NB4 (cell line): Measurements from ENCODE around the gene AP2A2.

Experiments used
- POLR2A ChIP-seq: IDR thresholded peaks from 2 replicates; pipeline ENCODE4 v1.6.1; 2011; ENCODE audit warnings: mild to moderate bottlenecking; ENCODE audit not compliant: insufficient read length; ENCODE audit errors: extremely low read depth
- TF ChIP-seq, protein P1 (sequence below): IDR thresholded peaks from 2 replicates; pipeline ENCODE4 v1.6.1; 2011; ENCODE audit warnings: low read depth, low read length
- TF ChIP-seq, protein P2 (sequence below): IDR thresholded peaks from one replicate; pipeline ENCODE4 v1.5.1; 2012; ENCODE audit warnings: low read depth, low read length

DNA sequence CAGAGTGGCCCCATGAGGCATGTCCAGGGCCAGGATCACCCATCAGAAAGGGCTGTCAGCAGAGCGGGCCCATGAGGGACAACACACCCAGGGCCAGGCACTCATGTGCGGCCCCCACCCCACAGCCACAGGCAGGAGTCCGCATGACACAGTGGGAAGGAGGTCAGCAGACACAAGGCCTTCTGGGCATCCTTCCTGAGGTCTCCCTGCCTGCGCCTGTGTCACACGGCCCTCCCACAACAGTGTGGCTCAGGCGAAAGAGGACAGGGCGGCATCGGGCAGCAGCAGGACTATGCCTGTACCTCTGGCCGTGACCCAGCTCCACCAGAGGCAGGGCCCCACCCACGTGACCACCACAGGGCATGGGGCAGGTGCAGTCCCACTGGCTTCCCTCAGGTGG lies 42.1 kb upstream of the AP2A2 start:
- TF ChIP-seq, protein P1, sequence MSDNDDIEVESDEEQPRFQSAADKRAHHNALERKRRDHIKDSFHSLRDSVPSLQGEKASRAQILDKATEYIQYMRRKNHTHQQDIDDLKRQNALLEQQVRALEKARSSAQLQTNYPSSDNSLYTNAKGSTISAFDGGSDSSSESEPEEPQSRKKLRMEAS: no peak
- TF ChIP-seq, protein P2, sequence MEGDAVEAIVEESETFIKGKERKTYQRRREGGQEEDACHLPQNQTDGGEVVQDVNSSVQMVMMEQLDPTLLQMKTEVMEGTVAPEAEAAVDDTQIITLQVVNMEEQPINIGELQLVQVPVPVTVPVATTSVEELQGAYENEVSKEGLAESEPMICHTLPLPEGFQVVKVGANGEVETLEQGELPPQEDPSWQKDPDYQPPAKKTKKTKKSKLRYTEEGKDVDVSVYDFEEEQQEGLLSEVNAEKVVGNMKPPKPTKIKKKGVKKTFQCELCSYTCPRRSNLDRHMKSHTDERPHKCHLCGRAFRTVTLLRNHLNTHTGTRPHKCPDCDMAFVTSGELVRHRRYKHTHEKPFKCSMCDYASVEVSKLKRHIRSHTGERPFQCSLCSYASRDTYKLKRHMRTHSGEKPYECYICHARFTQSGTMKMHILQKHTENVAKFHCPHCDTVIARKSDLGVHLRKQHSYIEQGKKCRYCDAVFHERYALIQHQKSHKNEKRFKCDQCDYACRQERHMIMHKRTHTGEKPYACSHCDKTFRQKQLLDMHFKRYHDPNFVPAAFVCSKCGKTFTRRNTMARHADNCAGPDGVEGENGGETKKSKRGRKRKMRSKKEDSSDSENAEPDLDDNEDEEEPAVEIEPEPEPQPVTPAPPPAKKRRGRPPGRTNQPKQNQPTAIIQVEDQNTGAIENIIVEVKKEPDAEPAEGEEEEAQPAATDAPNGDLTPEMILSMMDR: no peak
- no peak for TF ChIP-seq POLR2A
